Upper lobe of right lung (tissue), 1 donor: ENCODE results near the gene LTV1. TPM values are rescaled to one million over a fixed set of nuclear protein-coding genes. Genes with fewer than 3 reads are reported as not detected.

Source experiments
- ATAC-seq: fragments of 200-7000 bp; cut with Tn5 transposase; one replicate; pipeline ENCODE4 v1.9.1; 2020; ENCODE audit warnings: mild to moderate bottlenecking, moderate library complexity
- DNase-seq: peaks from one replicate; pipeline ENCODE4 v3.0.0-alpha.2; 2020
- H3K27ac ChIP-seq: fragments of 200-600 bp; one replicate; pipeline ENCODE4 v1.8.0; 2022
- H3K27me3 ChIP-seq: fragments of 200-600 bp; one replicate; pipeline ENCODE4 v1.8.0; 2022; ENCODE audit warnings: mild to moderate bottlenecking
- H3K36me3 ChIP-seq: fragments of 200-600 bp; one replicate; pipeline ENCODE4 v1.8.0; 2022
- H3K4me1 ChIP-seq: fragments of 200-600 bp; one replicate; pipeline ENCODE4 v1.8.0; 2022
- H3K4me3 ChIP-seq: fragments of 200-600 bp; one replicate; pipeline ENCODE4 v1.8.0; 2022; ENCODE audit warnings: mild to moderate bottlenecking
- H3K9me3 ChIP-seq: fragments of 200-600 bp; one replicate; pipeline ENCODE4 v1.8.0; 2022
- intact Hi-C: fragments of 100-400 bp; cut with DNase I; formaldehyde crosslinking; loops from one replicate; pipeline ENCODE4 v1.11.0; 2022
- total RNA-seq: library from RNA; stranded (reverse); fragmentation: NEBNext Ultra II Directional; extraction: Animal tissue kit (Norgen Biotek cat#: 25700); gene quantifications from one replicate; pipeline ENCODE4 v1.2.1, GENCODE V29; 2021
- TF ChIP-seq, protein P1 (sequence below): fragments of 200-600 bp; IDR thresholded peaks from one replicate; pipeline ENCODE4 v1.8.0; 2022; ENCODE audit warnings: antibody characterized with exemption
- donor health status: DM: no; HTN: yes; CAD: no; lungs with severe emphysema.

The LTV1 gene
- total RNA-seq, 1 donor from 2014 or later: 25.2 TPM

- DNase-seq: no peak
- Histone ChIP-seq H3K4me3 (no peak overlapping the region), H3K36me3 (no peaks in the 10 kb centered on the region), H3K9me3 (no peaks in the 10 kb centered on the region), H3K4me1 (no peaks in the 10 kb centered on the region), H3K27me3 (no peaks in the 10 kb centered on the region), H3K27ac (no peak overlapping the region)
- intact Hi-C loops: no loop called here
- TF ChIP-seq, protein P1, sequence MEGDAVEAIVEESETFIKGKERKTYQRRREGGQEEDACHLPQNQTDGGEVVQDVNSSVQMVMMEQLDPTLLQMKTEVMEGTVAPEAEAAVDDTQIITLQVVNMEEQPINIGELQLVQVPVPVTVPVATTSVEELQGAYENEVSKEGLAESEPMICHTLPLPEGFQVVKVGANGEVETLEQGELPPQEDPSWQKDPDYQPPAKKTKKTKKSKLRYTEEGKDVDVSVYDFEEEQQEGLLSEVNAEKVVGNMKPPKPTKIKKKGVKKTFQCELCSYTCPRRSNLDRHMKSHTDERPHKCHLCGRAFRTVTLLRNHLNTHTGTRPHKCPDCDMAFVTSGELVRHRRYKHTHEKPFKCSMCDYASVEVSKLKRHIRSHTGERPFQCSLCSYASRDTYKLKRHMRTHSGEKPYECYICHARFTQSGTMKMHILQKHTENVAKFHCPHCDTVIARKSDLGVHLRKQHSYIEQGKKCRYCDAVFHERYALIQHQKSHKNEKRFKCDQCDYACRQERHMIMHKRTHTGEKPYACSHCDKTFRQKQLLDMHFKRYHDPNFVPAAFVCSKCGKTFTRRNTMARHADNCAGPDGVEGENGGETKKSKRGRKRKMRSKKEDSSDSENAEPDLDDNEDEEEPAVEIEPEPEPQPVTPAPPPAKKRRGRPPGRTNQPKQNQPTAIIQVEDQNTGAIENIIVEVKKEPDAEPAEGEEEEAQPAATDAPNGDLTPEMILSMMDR: no peak
- ATAC-seq: no peak
Observed at GRCh38 chr6:143884216-143884900, 41.2 kb downstream of the LTV1 start.

- ATAC-seq (no peak), DNase-seq (no peak)
- Histone ChIP-seq H3K36me3 (no peaks in the 10 kb centered on the region), H3K27me3 (no peaks in the 10 kb centered on the region), H3K9me3 (no peaks in the 10 kb centered on the region), H3K4me3 (no peak overlapping the region), H3K4me1 (no peaks in the 10 kb centered on the region), H3K27ac (no peak overlapping the region)
- intact Hi-C loops: no loop called here
- TF ChIP-seq, protein P1: no peak
Observed at GRCh38 chr6:143885116-143885515, 42.0 kb downstream of the LTV1 start.

DNA sequence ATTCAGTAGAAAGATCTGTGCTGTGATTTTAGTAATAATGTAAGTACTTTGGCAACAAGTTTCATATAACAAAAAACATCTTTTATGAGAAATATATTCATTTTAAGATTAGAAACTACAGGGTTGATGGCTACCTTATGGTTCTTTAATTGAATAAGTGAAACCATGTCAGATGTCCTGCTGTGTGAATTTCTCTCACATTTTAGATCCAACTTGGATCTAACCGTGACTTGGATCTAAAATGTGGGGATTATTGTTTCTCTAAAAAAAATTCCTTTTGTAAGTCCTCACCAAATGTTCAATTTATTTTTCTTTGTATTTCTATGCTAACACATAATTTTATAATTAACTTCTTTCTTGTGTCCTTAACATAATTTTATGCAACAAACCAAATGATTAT lies 51.5 kb downstream of the LTV1 start:
- intact Hi-C loops: no loop called here
- TF ChIP-seq, protein P1: no peak
- no peaks in the 10 kb centered on the region for H3K4me1 ChIP-seq
- no peak overlapping the region for H3K4me3 ChIP-seq
- no peak for ATAC-seq
- H3K36me3 ChIP-seq: no peaks in the 10 kb centered on the region
- no peak overlapping the region for H3K27ac ChIP-seq
- H3K9me3 ChIP-seq: no peaks in the 10 kb centered on the region
- H3K27me3 ChIP-seq: no peaks in the 10 kb centered on the region
- no peak for DNase-seq

GRCh38 chr6:143896126-143896860 lies 53.2 kb downstream of the LTV1 start:
- no peak overlapping the region for H3K27ac ChIP-seq
- no peak overlapping the region for H3K4me3 ChIP-seq
- no peaks in the 10 kb centered on the region for H3K27me3 ChIP-seq
- no peaks in the 10 kb centered on the region for H3K4me1 ChIP-seq
- intact Hi-C loops: no loop called here
- no peaks in the 10 kb centered on the region for H3K9me3 ChIP-seq
- H3K36me3 ChIP-seq: no peaks in the 10 kb centered on the region
- DNase-seq (peak; percentile 73), ATAC-seq (peak; percentile 87)
- TF ChIP-seq, protein P1: no peak

- intact Hi-C loops: no loop called here
- peaks cover 4% of the 10 kb centered on the region for H3K4me1 ChIP-seq
- TF ChIP-seq, protein P1: no peak
- no peak overlapping the region for H3K4me3 ChIP-seq
- no peaks in the 10 kb centered on the region for H3K36me3 ChIP-seq
- H3K9me3 ChIP-seq: no peaks in the 10 kb centered on the region
- no peak for ATAC-seq
- H3K27ac ChIP-seq: no peak overlapping the region
- no peaks in the 10 kb centered on the region for H3K27me3 ChIP-seq
- DNase-seq: no peak
Observed at GRCh38 chr6:143900358-143900757, 57.2 kb downstream of the LTV1 start.
